Measurements from ENCODE around the gene AHCY.

The AHCY gene

GRCh38 chr20:34240693-34241615, 62.2 kb downstream of the AHCY start, which contains the start of gene ASIP:
ASIP (plus strand) TSS chr20:34241423; CDS start chr20:34260375, 18,952 bp downstream.
- TF ChIP-seq CTCF (IDR thresholded peaks at IDR 0.05; ENCODE audit: low read depth, low read length) = no peak
- no peak for DNase-seq (ENCODE audit: extremely low read depth, low read depth)

- DNase-seq (ENCODE audit: extremely low read depth, low read depth) = no peak
- no peak for TF ChIP-seq CTCF (IDR thresholded peaks at IDR 0.05; ENCODE audit: low read depth, low read length)
These were observed 63.0 kb downstream of the AHCY start for GRCh38 chr20:34240121-34240520.

GRCh38 chr20:34237942-34238341, 65.2 kb downstream of the AHCY start:
- DNase-seq (ENCODE audit: extremely low read depth, low read depth) = no peak
- no peak for TF ChIP-seq CTCF (IDR thresholded peaks at IDR 0.05; ENCODE audit: low read depth, low read length)

- TF ChIP-seq CTCF (IDR thresholded peaks at IDR 0.05; ENCODE audit: low read depth, low read length) = no peak
- DNase-seq (ENCODE audit: extremely low read depth, low read depth) = no peak
These were observed 67.3 kb downstream of the AHCY start for GRCh38 chr20:34235875-34236274.

GRCh38 chr20:34233687-34234086, 69.5 kb downstream of the AHCY start:
- no peak for DNase-seq (ENCODE audit: extremely low read depth, low read depth)
- TF ChIP-seq CTCF (IDR thresholded peaks at IDR 0.05; ENCODE audit: low read depth, low read length) = no peak

GRCh38 chr20:34232494-34233087, 70.6 kb downstream of the AHCY start:
- TF ChIP-seq CTCF (IDR thresholded peaks at IDR 0.05; ENCODE audit: low read depth, low read length) = no peak
- no peak for DNase-seq (ENCODE audit: extremely low read depth, low read depth)

- no peak for DNase-seq (ENCODE audit: extremely low read depth, low read depth)
- TF ChIP-seq CTCF (IDR thresholded peaks at IDR 0.05; ENCODE audit: low read depth, low read length) = no peak
These were observed 71.5 kb downstream of the AHCY start for GRCh38 chr20:34231634-34232033.

All from AG09319 (cell line).